Astrocyte of the spinal cord (primary cell): ENCODE results near the gene SLIT3.

Experiments
- DNase-seq: peaks from one replicate; pipeline ENCODE4 v3.0.0; 2011; ENCODE audit warnings: low read depth, low spot score
- H3K4me3 ChIP-seq: 2 replicates; pipeline ENCODE4 v1.5.1; 2011; ENCODE audit warnings: low read depth, mild to moderate bottlenecking, low read length, moderate library complexity
- in situ Hi-C: cut with HindIII; loops from 2 replicates; pipeline ENCODE4 v1.10.0; 2017; ENCODE audit warnings: low sequenced_read_pairs
- TF ChIP-seq, protein P1 (sequence below): IDR thresholded peaks from 2 replicates; pipeline ENCODE4 v1.5.1; 2012; ENCODE audit warnings: low read depth, mild to moderate bottlenecking, low read length, inconsistent platforms

The SLIT3 gene

GRCh38 chr5:168666356-168666755 lies 634.6 kb downstream of the SLIT3 start:
- TF ChIP-seq, protein P1, sequence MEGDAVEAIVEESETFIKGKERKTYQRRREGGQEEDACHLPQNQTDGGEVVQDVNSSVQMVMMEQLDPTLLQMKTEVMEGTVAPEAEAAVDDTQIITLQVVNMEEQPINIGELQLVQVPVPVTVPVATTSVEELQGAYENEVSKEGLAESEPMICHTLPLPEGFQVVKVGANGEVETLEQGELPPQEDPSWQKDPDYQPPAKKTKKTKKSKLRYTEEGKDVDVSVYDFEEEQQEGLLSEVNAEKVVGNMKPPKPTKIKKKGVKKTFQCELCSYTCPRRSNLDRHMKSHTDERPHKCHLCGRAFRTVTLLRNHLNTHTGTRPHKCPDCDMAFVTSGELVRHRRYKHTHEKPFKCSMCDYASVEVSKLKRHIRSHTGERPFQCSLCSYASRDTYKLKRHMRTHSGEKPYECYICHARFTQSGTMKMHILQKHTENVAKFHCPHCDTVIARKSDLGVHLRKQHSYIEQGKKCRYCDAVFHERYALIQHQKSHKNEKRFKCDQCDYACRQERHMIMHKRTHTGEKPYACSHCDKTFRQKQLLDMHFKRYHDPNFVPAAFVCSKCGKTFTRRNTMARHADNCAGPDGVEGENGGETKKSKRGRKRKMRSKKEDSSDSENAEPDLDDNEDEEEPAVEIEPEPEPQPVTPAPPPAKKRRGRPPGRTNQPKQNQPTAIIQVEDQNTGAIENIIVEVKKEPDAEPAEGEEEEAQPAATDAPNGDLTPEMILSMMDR, result no peak
- no peak overlapping the region for H3K4me3 ChIP-seq
- no peak for DNase-seq
- in situ Hi-C loops, result no loop called here

DNA sequence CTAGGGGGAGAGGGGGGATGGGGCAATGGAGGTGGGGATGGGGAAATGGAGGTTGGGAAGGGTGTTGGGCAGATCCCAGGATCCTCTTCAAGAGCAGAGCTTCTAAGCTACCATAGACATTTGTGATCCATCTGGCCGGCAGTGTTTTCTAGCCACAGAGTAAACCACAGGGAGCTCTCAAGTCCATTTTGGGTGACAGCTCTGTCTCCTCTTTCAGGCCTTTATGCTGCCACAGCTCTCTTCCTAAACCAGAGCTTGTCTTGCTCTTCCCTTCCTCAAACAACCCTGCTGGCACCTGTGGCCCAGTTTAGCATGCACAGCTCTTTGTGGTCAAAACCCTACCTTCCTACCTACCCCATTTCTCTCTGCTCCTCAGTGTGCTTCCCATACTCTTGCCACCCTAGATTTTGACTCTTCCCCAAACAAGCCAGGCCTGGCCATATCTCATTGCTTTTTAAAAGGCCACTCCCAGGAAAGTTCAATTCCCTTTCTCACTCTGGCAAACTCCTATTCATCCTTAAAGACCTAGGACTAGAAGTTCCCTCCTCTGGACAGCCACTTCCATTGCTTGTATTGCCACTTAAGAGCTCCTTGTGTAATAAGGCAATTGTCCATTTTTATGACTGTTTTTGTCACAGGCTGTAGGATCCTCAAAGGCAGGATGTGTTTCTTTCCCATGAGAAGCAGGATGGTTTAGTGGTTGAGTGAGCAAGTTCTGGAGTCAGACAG lies 637.5 kb downstream of the SLIT3 start:
- in situ Hi-C loops, result no loop called here
- TF ChIP-seq, protein P1, result no peak
- no peak for DNase-seq
- H3K4me3 ChIP-seq, result no peak overlapping the region

GRCh38 chr5:168661593-168662485 lies 639.1 kb downstream of the SLIT3 start:
- no peak overlapping the region for H3K4me3 ChIP-seq
- in situ Hi-C loops, result no loop called here
- TF ChIP-seq, protein P1, result no peak
- DNase-seq, result no peak

DNA sequence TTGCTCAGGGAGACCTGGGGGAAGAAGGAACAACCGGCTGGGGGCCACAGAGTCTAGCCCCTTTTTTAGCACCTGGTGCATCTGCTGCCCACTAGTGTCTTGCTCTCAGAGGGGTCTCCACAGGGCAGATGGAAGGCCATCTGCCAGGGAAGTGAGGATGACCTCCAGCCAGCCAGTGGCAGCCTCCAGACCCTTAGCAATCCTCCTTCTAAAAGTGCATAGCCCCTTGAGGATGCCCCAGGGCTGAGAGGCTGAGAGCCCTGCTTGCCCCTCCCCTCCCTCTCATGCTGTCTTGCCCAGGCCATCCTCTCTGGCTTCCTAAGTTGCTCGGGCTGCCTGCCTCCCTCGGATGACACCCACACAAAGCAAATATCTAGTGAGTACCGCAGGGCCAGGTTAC lies 640.2 kb downstream of the SLIT3 start:
- no peak overlapping the region for H3K4me3 ChIP-seq
- in situ Hi-C loops, result no loop called here
- TF ChIP-seq, protein P1, result no peak
- DNase-seq, result no peak

DNA sequence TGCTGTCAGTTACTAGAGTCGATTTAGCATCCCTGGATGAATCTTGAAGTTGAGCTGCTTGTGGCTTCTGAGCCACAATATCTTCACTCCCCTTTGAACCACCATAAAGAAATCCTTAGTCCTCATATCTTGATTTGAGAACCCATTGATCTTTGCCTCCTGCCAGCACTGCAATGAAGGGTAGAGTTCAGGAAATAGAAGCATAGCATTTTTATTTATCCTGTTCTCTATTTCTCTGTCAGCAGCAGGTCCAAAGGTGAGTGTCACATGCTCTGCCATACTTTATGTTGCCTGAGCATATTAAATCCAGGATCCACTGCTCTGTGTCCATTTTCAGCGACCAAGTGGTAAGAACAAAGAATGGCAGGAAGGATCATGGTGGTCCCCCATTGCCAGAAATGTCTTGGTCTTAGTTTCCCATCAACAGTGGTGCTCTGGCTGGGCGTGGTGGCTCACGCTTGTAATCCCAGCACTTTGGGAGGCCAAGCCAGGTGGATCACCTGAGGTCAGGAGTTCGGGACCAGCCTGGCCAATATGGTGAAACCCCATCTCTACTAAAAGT lies 641.6 kb downstream of the SLIT3 start:
- no peak for DNase-seq
- H3K4me3 ChIP-seq, result no peak overlapping the region
- in situ Hi-C loops, result no loop called here
- TF ChIP-seq, protein P1, result no peak

- in situ Hi-C loops, result no loop called here
- TF ChIP-seq, protein P1, result no peak
- H3K4me3 ChIP-seq, result no peak overlapping the region
- no peak for DNase-seq
Measured at GRCh38 chr5:168658394-168658793, 642.5 kb downstream of the SLIT3 start.
